Endometrium (tissue), 2 donors: ENCODE data around the gene SEBOX.

Experiments used
- FAIRE-seq: peaks from 2 replicates; lab custom pipeline; 2012; peaks lifted over from hg19 to GRCh38; lab: Jason Lieb, UNC
- donor health status: control.
- donor health status: control.

SEBOX gene

DNA sequence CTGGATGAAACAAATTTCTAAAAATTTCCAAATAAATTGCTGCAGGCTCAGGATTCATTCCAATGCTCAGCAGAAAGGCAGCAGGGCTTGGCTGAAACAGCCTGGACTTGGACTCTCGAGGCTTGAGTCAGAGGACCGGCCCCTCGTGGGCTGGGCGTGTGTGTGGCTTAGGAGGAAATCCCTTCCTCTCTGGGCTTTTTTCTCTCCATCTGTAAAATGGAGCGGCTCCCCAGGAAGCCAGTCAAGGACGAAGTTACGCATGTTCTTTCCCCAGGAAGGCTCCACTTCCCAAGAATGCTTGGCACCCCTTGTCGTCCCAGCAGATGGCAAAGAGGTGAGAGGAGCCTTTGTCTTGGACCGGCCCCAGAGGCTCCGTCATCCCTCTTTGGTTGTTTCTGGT is 27.5 kb upstream of the SEBOX start:
- FAIRE-seq = no peak

DNA sequence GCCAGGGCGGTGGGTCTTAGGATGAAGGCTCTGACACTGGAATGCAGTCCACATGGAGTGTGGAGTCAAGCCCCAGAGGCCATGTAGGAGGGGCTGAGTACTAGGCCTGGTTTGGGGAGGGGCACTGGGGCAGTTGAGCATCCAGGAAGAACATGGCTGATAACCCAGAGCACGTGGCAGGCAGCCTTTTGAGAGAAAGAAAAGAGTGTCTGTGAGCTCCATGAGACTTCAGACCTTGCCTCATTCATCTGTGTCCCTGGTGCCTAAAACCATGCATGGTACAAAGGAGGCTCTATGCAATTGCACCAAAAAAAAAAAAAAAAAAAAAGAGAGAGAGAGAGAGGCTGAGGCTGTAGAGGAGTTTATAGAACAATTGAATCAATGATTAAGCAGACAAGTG is 26.4 kb upstream of the SEBOX start:
- FAIRE-seq = no peak

DNA sequence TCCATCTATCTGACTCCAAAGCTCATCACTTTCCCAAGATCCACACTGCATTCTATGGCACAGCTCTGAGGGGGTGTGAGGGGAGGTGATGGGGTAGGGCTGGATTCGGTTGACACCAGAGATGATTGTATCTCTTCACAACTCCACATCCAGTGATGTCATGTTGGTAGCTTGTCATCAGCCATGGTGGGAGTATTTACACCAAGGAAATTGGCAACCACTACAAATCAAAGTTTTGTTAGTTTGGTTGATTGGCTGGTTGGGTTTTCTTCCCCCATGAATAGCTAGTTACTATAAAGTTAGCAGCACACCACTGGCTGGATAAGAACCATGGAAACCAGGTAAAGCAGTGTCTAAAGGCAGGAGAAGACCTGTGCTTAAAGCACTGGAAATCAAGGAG is 26.0 kb upstream of the SEBOX start:
- no peak for FAIRE-seq

DNA sequence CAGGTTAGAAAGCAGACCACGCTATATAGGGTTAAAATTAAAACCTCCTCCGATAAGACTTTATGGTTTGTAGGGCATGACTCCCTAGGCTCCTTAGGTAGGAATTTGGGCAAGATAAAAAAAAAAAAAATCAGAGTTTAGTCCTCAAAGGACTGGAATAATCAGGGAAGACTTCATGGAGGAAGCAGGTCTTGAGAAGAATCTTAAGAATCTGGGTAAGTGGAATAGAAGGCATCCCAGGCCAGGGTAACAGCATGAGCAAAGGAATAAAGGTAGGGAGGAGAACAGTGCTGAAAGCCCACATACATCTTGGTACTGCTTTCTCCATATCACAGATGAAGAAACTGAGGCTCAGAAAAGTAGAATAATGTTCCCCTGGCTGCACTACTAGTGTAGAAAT is 25.6 kb upstream of the SEBOX start:
- FAIRE-seq = no peak

DNA sequence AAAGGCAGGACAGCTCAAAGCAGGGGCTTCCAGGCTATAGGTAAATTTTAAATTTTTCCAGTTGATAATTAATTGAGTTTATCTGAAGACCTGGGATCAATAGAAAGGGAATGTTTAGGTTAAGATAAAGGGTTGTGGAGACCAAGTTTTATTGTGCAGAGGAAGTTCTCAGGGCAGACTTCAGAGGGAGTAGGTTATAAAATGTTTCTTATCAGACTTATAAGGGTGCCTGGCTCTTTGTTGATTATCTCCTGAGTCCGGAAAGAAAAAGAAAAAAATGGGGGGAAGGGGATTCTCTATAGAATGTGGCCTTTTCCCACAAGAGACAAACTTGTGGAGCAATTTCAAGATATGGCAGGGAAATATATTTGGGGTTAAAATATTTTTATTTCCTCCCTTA is 25.1 kb upstream of the SEBOX start:
- no peak for FAIRE-seq

DNA sequence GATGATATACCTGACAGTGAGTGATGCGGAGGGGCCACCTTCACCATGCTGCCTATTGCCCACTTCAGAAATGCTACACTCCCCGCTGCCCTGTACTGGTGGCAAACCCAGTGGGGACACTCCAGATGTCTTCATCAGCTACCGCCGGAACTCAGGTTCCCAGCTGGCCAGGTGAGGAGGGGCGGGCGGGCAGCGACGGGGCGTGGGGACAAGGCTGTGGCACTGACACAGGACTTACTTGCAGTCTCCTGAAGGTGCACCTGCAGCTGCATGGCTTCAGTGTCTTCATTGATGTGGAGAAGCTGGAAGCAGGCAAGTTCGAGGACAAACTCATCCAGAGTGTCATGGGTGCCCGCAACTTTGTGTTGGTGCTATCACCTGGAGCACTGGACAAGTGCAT is 23.1 kb upstream of the SEBOX start:
- FAIRE-seq = no peak

DNA sequence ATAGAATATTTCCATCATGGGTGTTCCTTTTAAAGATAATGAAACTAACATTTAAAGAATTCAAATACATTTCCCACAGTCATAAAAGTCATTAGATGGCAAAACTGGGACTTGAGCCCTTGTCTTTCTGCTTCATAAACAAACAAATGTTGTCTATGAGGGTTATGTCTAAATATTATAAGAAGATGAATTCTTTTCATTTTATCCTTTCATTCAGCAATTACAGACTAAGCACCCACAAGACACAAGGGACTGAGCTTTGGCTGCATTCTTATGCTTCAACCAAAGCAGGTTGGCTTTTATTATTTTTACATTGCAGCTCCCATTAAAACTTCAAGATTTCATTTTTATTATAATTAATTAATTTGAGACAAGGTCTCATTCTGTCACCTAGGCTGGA is 21.4 kb upstream of the SEBOX start:
- no peak for FAIRE-seq

DNA sequence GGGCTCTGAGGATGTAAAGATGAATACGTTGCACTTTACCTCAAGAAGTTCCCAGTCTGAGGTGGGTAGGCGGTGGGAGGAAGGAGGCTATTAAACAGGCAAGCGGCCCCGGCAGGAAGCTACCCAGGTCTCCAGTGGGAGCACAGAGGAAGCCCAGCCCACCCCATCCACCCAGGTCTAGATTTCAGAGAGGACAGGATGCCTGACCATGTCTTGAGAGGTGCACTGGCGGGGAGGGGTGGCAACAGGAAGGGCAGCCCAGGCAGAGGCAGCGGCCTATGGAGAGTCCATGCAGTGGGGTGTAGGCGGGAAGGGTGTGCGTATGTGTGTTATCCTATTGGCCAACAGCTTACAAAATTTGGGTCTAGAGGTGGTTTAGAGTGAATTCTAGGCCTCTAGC is 20.4 kb upstream of the SEBOX start:
- no peak for FAIRE-seq

DNA sequence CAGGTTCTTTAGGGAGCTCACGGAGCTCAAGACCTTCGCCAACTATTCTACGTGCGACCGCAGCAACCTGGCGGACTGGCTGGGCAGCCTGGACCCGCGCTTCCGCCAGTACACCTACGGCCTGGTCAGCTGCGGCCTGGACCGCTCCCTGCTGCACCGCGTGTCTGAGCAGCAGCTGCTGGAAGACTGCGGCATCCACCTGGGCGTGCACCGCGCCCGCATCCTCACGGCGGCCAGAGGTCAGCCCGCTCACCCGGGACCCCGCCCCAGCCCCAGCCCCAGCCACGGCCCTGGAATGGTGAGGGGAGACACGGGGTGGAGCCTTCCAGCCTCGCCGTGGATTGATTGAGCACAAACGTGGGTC is 20.0 kb upstream of the SEBOX start:
- FAIRE-seq = no peak

DNA sequence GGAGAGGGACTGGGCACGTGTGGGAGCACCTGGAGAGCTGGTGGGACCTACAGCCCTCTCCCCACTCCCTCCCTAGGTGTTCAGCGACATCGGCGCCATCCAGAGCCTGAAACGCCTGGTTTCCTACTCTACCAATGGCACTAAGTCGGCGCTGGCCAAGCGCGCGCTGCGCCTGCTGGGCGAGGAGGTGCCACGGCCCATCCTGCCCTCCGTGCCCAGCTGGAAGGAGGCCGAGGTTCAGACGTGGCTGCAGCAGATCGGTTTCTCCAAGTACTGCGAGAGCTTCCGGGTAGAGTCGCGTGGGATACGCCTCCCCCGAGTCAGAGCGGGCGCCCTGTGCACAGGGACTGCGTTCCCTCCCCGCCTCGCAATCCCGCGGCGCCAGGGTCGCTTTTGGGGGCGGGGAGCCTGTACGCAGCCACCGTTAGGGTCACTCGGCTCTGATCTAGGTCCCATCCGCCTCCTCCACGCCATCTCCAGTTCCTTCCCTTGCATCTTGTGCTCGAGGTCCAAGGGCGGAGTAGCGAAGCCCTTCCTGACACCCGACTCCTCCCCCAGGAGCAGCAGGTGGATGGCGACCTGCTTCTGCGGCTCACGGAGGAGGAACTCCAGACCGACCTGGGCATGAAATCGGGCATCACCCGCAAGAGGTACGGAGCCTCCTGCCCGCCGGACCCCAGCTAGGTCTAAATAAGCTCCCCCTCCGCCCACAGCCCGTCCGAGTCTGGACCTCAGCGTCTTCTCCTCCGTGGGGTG is 19.5 kb upstream of the SEBOX start:
- no peak for FAIRE-seq

DNA sequence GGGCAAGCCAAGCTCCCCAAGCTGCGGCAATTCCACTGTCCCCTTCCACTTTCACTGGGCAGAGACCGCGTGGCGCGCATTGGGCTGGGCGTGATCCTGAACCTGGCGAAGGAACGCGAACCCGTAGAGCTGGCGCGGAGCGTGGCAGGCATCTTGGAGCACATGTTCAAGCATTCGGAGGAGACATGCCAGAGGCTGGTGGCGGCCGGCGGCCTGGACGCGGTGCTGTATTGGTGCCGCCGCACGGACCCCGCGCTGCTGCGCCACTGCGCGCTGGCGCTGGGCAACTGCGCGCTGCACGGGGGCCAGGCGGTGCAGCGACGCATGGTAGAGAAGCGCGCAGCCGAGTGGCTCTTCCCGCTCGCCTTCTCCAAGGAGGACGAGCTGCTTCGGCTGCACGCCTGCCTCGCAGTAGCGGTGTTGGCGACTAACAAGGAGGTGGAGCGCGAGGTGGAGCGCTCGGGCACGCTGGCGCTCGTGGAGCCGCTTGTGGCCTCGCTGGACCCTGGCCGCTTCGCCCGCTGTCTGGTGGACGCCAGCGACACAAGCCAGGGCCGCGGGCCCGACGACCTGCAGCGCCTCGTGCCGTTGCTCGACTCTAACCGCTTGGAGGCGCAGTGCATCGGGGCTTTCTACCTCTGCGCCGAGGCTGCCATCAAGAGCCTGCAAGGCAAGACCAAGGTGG is 16.3 kb upstream of the SEBOX start:
- no peak for FAIRE-seq

DNA sequence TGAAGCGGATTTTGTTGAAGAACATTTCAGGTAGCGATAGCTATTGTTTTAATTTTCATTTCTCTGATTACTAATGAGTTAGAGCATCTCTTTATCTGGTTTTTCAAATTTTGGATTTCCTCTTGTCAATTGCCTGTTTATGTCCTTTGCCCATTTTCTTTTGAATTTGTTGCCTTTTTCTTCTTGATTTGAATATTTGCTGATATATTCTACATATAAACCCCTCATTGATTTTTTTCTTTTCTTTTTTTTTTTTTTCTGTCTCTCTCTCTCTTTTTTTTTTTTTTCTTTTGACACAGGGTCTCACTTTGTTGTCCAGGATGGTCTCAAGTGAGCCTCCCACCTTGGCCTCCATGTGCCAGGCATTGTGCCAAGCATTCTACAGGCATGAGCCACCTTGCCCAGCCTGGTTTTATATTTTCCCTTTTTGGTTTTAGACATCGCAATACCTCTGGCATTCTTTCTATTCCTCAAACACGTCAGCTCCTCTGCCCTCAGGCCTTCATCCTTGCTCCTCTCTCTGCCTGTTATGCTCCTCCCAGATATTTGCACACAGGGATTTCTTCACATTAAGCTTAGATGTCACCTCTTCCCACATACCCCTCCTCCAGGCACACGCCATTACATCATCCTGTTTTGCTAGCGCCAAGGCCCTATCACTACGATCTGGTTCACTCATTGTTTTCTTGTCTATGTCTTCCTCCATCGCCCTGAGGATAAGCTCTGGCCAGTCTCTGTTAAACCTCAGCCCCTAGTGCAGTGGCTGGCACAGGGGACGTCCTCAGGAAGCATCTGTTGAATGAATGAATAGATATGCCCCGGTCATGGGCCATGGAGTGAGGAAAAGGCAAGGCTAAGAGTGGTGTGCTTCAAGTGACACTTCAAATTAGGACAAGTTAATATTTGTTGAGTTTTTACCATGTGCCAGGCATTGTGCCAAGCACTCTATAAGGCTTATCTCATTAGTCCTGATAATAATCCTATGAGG is 15.1 kb upstream of the SEBOX start:
- FAIRE-seq = no peak

DNA sequence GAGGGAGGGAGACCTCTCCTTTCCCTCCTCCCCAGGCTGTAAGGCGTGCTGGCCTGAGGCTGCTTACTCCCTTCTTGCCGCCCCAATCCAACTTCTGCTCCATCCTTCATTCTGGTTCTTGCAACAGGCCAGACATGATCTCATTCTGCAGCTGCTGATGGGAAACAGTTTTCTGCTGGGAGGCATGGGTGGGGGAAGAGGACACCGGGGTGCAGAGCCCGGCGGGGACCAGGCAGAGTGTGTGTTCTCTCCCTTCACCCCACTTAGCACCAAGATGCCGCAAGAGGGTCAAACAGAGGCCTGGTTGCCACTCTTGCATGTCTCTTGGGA is 7.9 kb upstream of the SEBOX start:
- no peak for FAIRE-seq

DNA sequence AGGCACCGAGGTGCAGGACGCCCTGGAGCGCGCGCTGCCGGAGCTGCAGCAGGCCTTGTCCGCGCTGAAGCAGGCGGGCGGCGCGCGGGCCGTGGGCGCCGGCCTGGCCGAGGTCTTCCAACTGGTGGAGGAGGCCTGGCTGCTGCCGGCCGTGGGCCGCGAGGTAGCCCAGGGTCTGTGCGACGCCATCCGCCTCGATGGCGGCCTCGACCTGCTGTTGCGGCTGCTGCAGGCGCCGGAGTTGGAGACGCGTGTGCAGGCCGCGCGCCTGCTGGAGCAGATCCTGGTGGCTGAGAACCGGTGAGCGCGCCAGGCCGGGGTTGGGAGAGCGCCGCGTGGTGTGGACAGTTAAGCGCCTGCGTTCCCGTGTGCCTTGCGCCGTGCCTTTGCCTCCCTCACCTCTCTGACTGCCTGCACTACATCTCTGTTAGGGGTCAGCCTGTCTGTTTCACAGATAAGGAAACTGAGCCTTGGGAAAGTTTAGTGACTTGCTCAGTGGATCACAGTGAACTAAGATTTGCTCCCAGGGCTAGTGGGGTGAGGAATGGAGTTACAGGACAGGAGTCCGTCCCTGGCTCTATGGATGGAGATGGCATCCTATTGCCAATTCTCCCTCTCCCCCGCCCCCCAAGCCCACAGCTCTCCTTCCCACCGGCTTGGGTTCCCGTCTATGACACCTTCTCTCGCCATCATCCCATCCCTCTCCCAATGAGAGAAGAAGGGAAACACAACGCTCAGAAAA is 7.4 kb upstream of the SEBOX start:
- no peak for FAIRE-seq

DNA sequence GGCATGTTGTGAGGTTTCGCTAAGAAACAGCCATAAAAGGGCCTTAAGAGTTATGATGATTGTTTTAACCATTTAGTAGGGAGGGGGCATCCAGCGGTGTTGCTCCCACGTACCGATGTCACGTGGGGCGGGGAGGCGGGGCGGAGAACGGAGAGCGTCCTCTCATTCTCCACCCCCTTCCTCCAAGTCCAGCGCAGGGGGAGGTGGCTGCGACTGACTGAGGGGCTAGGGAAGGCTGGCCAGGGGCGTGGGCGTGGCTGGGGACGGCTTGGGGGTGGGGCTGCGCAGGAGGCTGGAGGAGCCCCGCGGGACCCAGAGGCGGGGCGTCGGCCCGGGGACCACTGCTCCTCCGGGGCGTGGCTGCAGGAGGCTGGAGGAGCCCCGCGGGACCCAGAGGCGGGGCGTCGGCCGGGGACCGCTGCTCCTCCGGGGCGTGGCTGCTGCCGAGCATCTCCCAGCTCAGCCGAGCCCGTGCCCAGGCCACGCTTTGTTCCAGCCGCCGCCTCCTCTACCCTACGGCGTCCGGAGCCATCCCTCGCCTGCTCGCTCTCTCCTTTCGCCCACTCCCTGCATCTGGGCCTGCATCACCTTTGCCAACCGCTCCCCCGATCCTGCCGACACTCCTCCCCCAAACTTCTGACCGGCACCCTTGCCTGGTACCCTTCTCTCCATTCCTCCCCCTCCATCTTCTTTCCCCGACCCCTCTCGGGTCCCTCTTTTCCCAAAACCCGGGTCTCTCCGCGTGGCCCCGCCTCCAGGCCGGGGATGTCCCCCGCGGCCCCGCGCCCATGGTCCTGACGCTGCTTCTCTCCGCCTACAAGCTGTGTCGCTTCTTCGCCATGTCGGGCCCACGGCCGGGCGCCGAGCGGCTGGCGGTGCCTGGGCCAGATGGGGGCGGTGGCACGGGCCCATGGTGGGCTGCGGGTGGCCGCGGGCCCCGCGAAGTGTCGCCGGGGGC is 6.5 kb upstream of the SEBOX start, which contains the start of gene SARM1:
SARM1 (plus strand) TSS at position 450 of the 958 bp plus-strand sequence; CDS start at position 789, 339 bp downstream.
- no peak for FAIRE-seq

DNA sequence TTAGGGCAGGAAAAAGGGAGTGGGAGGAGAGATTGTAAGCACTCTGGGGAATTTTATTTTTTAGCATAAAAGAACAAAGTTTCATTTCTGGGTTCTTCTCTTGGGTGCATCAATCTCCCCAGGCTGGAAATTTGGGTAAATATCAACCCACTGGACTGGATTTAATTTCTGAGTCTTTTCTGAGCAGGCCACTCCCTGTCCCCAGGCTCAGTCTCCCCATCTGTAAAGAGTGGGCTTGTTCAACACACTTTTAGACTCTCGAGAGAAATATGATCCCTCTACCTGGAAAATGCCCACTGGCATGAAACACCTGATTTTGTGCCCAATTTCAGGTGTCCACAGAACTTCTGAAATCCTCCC is 5.7 kb upstream of the SEBOX start:
- FAIRE-seq = no peak

DNA sequence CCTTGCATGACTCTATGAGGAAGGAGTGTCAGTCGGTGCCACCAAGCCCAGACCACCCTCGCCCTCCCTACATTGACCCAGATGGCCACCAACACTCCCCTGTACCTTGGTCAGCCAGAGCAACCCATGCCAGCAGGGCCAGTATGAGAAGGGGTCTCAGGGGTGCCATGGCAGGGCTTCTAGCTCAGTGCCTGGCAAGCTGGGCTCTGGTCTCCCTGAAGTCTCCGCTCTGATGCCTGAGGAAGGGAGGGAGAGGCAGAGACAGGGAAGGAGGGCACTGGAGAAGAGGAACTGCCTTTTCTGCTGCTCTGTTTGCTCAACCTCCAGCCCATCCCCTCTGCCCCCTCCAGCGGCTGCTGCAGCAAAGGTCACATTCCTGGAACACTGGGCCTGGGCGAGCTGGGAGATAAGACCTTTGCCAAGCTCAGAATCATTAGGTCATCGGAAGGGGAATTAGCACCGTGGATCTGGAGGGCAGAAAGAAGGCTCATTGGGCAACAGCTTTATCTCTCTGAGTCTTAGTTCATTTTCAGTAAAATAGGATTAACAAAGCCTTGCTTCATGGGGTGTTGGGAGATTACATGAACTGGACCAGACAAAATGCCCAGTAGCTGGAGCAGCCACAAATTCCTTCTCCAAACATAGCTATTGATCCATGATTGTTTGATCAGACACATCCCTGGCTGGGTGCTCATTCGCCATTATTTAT is 5.2 kb upstream of the SEBOX start, which contains the start of gene VTN:
VTN (minus strand) TSS at position 273 of the 709 bp plus-strand sequence; CDS start at position 169, 104 bp downstream.
- FAIRE-seq = no peak

DNA sequence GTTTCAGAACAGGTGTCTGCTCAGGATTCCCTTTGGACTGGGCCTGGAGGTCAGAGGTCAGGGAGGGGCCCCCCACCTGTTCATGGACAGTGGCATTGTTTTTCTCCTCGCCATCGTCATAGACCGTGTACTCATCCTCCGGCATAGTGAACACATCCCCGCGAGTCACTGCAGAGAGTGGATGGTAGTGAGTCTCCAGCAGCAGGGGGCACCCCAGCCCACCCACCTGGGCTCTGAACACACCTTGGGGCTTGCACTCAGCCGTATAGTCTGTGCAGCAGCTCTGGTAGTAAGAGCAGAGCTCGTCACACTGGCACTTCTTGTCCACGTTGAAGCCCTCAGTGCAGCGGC is 4.7 kb upstream of the SEBOX start:
- no peak for FAIRE-seq

DNA sequence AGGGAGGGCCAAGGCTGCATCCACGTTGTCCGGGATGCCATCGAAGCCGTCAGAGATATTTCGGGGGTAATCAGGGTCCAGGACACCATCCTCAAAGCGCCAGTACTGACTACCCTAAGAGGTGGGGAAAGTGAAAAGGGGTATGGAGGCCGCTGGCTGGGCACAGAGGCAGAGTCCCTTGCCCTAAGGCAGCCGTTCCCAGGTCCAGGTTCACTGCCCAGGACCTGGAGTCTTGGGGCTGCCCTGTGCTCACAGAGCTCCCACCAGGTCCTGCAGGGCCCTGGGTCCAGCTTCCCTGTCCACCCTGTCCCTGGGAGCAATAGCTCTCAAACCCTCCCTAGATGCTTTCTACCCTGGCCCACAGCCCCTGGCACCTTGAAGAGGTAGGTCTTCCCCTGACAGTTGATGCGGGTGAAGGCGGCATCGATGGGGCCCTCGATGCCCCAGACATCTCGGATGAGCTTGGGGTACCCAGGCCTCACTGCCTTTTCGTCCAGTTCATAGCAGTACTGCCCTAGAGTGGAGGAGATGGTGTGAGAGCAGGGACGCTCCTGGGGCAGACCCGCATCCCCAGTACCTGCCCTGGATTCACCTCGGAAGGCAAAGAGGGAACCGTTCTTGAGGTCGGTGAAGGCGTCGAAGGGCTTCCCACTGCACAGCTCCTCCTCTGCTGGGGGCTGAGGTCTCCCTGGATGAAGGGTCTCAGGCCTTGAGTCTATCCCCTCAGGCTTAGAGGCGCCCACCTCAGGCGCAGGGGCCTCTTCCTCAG is 4.1 kb upstream of the SEBOX start:
- FAIRE-seq = no peak
